RWPE1 (cell line): ENCODE measurements around the gene TTC28.
"Not testable (repeated sequence)": the region's sequence is repeated elsewhere in the genome, so short reads cannot be mapped to it uniquely, and the experiment has no call there.

Source experiments
- CTCF ChIA-PET: fragments of 350-600 bp; sonication (Branson Sonifier 250); formaldehyde crosslinking; extraction: SDS; loops from one replicate; lab custom pipeline; 2021; lab: Yijun Ruan, JAX
- POLR2A ChIA-PET: fragments of 400-600 bp; formaldehyde crosslinking; extraction: SDS; loops from one replicate; lab custom pipeline; 2020; ENCODE audit warnings: antibody characterized with exemption; ENCODE audit not compliant: low non-redundant PET; lab: Yijun Ruan, JAX
- DNase-seq: peaks from one replicate; pipeline ENCODE4 v3.0.0; 2012; ENCODE audit warnings: low spot score
- H3K27ac ChIP-seq: fragments of 450-650 bp; 2 replicates; pipeline ENCODE4 v1.5.1; 2017
- CTCF ChIP-seq: fragments of 450-650 bp; conservative IDR thresholded peaks from 2 replicates; pipeline ENCODE4 v1.5.1; 2017; ENCODE audit warnings: low read depth, mild to moderate bottlenecking

Gene TTC28

GRCh38 chr22:28706845-28707244, 27.2 kb upstream of the TTC28 start:
- TF ChIP-seq CTCF: no peak
- no peak overlapping the region; the same call in 1 of the 2 replicates for H3K27ac ChIP-seq
- CTCF ChIA-PET: no interaction called here
- POLR2A ChIA-PET: no interaction called here
- DNase-seq: no peak

DNA sequence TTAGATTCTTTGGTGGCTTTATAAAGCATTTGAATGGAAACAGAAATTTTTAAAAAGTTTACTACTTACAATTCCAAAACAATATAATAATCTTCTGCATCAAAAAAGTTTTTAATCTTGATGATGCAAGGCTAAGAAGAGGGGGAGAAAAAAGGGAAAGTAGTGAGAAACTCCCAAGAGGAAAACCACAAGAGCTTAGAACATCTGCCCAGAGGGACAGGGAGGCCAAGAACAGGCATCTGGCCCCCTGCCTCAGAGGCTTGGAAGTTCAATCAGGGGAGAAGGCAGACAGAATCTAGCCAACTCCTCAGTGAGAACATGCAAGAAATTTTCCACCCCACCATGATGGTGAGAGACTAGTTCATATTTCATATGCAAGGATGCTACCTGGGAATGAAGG, 23.8 kb upstream of the TTC28 start:
- ChIA-PET POLR2A (no interaction called here), CTCF (interaction anchor here (0.6 kb wide), 1 partner anchor 109 kb away, joined by 3 read pairs; no protein-coding TSS in a partner anchor)
- no peak overlapping the region for H3K27ac ChIP-seq
- no peak for TF ChIP-seq CTCF
- DNase-seq: no peak

DNA sequence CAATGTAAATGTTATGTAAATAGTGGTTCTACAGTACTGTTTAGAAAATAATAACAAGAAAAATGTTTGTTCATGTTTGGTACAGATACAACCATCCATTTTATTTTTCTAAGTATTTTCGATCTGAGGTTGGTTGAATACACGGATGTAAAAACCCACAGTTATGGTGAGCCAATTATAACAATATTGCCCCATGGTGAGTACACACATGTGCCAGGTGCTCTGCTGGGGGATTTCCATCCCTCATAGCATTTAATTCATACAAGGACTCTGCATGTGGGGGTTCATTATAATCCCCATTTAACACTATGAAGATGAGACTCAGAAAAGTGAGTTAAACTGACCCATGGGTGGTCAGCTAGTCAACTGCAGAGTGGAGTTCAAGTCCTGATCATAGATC, 23.3 kb upstream of the TTC28 start:
- CTCF ChIA-PET: no interaction called here
- H3K27ac ChIP-seq: no peak overlapping the region
- no peak for DNase-seq
- no peak for TF ChIP-seq CTCF
- POLR2A ChIA-PET: no interaction called here

GRCh38 chr22:28693041-28693760, 13.6 kb upstream of the TTC28 start:
- POLR2A ChIA-PET, DNase-seq, H3K27ac ChIP-seq, CTCF ChIA-PET: not testable (repeated sequence)

- CTCF ChIA-PET, H3K27ac ChIP-seq, POLR2A ChIA-PET, DNase-seq: not testable (repeated sequence)
These were observed 10.2 kb upstream of the TTC28 start for GRCh38 chr22:28689796-28690195.

GRCh38 chr22:28682966-28683365, 3.3 kb upstream of the TTC28 start:
- CTCF ChIA-PET, DNase-seq, POLR2A ChIA-PET, H3K27ac ChIP-seq: not testable (repeated sequence)

DNA sequence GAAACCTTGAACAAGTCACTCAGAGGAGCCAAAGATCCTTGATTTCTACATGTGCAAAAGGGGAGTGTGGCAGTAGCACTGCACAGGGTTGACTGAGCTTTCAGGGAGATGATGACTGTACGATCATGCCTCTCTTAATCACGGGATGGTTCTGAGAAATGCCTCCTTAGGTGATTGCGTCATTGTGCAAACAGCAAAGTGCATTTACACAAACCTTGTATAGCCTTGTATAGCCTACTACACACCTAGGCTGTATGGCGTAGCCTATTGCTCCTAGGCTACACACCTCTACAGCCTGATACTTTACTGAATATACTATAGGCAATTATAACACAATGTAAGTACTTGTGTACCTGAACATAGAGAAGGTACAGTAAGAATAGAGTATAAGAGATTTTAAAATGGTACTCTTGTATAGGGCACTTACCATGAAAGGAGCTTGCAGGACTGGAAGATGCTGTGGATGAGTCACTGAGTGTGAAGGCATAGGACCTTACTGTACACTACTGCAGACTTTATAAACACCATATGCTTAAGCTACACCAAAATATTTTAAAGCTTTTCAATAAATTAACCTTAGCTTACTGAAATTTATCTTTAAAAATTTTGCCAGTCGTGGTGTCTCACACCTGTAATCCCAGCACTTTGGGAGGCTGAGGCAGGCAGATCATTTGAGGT, 1.3 kb upstream of the TTC28 start:
- POLR2A ChIA-PET, DNase-seq: not testable (repeated sequence)
- CTCF ChIA-PET: interaction anchor here (0.6 kb wide), 1 partner anchor 177 kb away, joined by 3 read pairs; no protein-coding TSS in a partner anchor
- H3K27ac ChIP-seq: peak overlapping the region; percentile 36; the same call in 1 of the 2 replicates

DNA sequence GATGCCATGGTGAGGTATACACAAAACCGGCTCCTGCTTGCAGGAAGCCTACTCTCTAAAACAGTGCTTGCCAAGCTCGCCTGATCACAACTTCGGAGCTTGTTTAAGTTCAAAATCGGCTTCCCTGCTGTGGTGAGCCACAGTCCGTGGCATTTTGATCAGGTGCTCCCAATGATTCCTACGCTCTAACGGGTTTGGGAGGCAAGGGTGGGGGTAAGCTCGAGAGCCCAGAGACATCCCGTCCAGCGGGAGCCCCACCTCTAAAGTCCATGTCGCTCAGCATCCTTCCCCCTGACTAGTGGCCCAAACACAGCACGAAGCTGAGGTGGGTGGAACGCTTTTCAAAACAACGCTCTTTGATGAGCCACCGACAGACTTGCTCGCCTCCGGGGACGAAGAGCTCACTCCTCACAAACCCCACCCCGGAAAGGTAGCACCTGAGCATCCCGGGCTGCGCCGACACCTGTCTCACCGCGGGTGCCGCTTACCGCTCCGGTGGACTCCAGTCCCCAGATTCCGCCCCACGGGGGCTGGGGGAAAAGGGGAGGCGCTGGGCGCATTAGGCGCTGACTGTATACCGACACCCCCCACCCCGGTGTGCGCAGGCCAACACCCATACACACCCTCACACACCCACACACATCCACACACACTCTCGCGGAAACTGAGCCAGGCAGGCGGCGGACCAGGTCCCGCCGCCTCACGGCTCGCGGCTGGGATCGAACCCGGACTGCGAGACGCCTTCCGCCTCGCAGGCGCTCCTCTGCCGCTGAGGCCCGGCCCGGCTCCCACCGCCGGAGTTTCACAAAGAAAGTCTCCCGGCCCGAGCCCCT, 646 bp downstream of the TTC28 start:
- CTCF ChIA-PET: interaction anchor here (0.5 to 0.7 kb wide), 2 partner anchors 78 to 108 kb away, joined by 3 read pairs; no protein-coding TSS in a partner anchor
- DNase-seq, POLR2A ChIA-PET: not testable (repeated sequence)
- peak overlapping the region; percentile 70 for H3K27ac ChIP-seq

DNA sequence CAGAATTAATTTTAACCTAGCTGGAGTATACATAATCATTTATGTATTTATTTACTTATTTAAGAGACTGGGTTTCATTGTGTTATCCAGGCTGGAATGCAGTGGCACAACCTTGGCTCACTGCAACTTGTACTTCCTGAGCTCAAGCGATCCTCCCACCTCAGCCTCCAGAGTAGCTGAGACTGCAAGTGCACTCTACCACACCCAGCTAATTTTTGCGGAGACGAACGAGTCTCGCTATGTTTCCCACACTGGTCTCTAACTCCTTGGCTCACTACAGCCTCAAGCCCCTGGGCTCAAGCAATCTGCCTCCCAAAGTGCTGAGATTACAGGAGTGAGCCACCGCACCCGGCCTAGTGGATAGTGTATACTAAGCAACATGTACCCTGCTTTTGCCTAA, 1.5 kb downstream of the TTC28 start:
- POLR2A ChIA-PET, H3K27ac ChIP-seq, DNase-seq: not testable (repeated sequence)
- CTCF ChIA-PET: interaction anchor here (0.5 kb wide), 1 partner anchor 108 kb away, joined by 3 read pairs; no protein-coding TSS in a partner anchor
